Loucy (cell line): Measurements from ENCODE around the gene SPRYD3.

Source experiments
- H2AFZ ChIP-seq: fragments of 200-600 bp; sonication (generic); 2 replicates; pipeline ENCODE4 v1.6.0; 2016; ENCODE audit warnings: antibody characterized with exemption, mild to moderate bottlenecking, low read length, moderate library complexity
- H3F3A ChIP-seq: fragments of 200-600 bp; 2 replicates; pipeline ENCODE4 v1.6.0; 2016; ENCODE audit warnings: antibody characterized with exemption, low read depth, mild to moderate bottlenecking
- H3K27me3 ChIP-seq: fragments of 200-600 bp; sonication (generic); 2 replicates; pipeline ENCODE4 v1.6.1; 2014; ENCODE audit warnings: low read length, mild to moderate bottlenecking; ENCODE audit not compliant: insufficient read depth, poor library complexity, severe bottlenecking
- H3K36me3 ChIP-seq: fragments of 200-600 bp; sonication (generic); 2 replicates; pipeline ENCODE4 v1.6.1; 2016; ENCODE audit warnings: low read length; ENCODE audit not compliant: insufficient read depth
- H3K4me1 ChIP-seq: fragments of 200-600 bp; sonication (generic); 2 replicates; pipeline ENCODE4 v1.5.1; 2014; ENCODE audit warnings: low read length, mild to moderate bottlenecking; ENCODE audit not compliant: insufficient read depth, poor library complexity, severe bottlenecking
- H3K4me2 ChIP-seq: fragments of 200-600 bp; sonication (generic); 2 replicates; pipeline ENCODE4 v1.6.0; 2014; ENCODE audit warnings: antibody characterized with exemption, low read length, low read depth, mild to moderate bottlenecking; ENCODE audit not compliant: poor library complexity, severe bottlenecking
- H3K4me3 ChIP-seq: fragments of 200-600 bp; sonication (generic); 2 replicates; pipeline ENCODE4 v1.5.1; 2014; ENCODE audit warnings: low read length, mild to moderate bottlenecking, mixed read lengths; ENCODE audit not compliant: poor library complexity, severe bottlenecking
- H3K79me2 ChIP-seq: fragments of 200-600 bp; sonication (generic); 2 replicates; pipeline ENCODE4 v1.6.1; 2014; ENCODE audit warnings: low read length; ENCODE audit not compliant: insufficient read depth
- H3K9ac ChIP-seq: fragments of 200-600 bp; sonication (generic); 2 replicates; pipeline ENCODE4 v1.6.0; 2014; ENCODE audit warnings: mild to moderate bottlenecking, low read depth, low read length, moderate library complexity; ENCODE audit not compliant: poor library complexity, severe bottlenecking
- H3K9me2 ChIP-seq: fragments of 200-600 bp; sonication (generic); replicated peaks from 2 replicates; pipeline ENCODE4 v1.6.1; 2016; ENCODE audit warnings: low read depth, low read length, mixed read lengths
- H3K9me3 ChIP-seq: fragments of 200-600 bp; sonication (generic); 2 replicates; pipeline ENCODE4 v1.6.1; 2014; ENCODE audit warnings: mild to moderate bottlenecking, antibody characterized with exemption, low read length, low read depth; ENCODE audit not compliant: insufficient read depth
- H4K20me1 ChIP-seq: fragments of 200-600 bp; sonication (generic); 2 replicates; pipeline ENCODE4 v1.6.0; 2014; ENCODE audit warnings: antibody characterized with exemption, low read length, mild to moderate bottlenecking; ENCODE audit not compliant: insufficient read depth, poor library complexity, severe bottlenecking
- CTCF ChIP-seq: fragments of 200-600 bp; sonication (generic); conservative IDR thresholded peaks from 2 replicates; pipeline ENCODE4 v1.5.1; 2014; ENCODE audit warnings: mild to moderate bottlenecking, antibody characterized with exemption, low read length
- EZH2phosphoT487 ChIP-seq: fragments of 200-600 bp; IDR thresholded peaks from 2 replicates; pipeline ENCODE4 v1.6.1; 2018; ENCODE audit warnings: antibody characterized with exemption, mild to moderate bottlenecking, moderate library complexity, borderline replicate concordance

The SPRYD3 gene

GRCh38 chr12:53047221-53048032, 31.8 kb downstream of the SPRYD3 start:
- Histone ChIP-seq H3K9me2 (no peaks in the 10 kb centered on the region), H3K4me2 (peak overlapping the region; percentile 94), H3K79me2 (no peaks in the 10 kb centered on the region), H3K4me1 (peaks cover 5% of the 10 kb centered on the region), H3K27me3 (no peaks in the 10 kb centered on the region), H3K36me3 (peaks cover 7% of the 10 kb centered on the region; the same call in 1 of the 2 replicates), H4K20me1 (no peaks in the 10 kb centered on the region), H3F3A (peaks cover 6% of the 10 kb centered on the region; the same call in 1 of the 2 replicates), H3K4me3 (peak overlapping the region; percentile 97), H3K9ac (no peak overlapping the region), H3K9me3 (no peaks in the 10 kb centered on the region), H2AFZ (peak overlapping the region; percentile 99; the same call in 1 of the 2 replicates)
- TF ChIP-seq EZH2phosphoT487 (no peak), CTCF (no peak)

- Histone ChIP-seq H3K4me1 (peaks cover 5% of the 10 kb centered on the region), H3K36me3 (peaks cover 12% of the 10 kb centered on the region; the same call in 1 of the 2 replicates), H2AFZ (peak overlapping the region; percentile 99), H3K79me2 (no peaks in the 10 kb centered on the region), H3K4me3 (peak overlapping the region; percentile 97), H4K20me1 (no peaks in the 10 kb centered on the region), H3K27me3 (no peaks in the 10 kb centered on the region), H3K9me3 (no peaks in the 10 kb centered on the region), H3K4me2 (peak overlapping the region; percentile 94), H3K9me2 (no peaks in the 10 kb centered on the region), H3K9ac (peak overlapping the region; percentile 86), H3F3A (peaks cover 9% of the 10 kb centered on the region; the same call in 1 of the 2 replicates)
- TF ChIP-seq CTCF (no peak; the same call in 1 of the 2 replicates), EZH2phosphoT487 (no peak)
Measured at GRCh38 chr12:53046655-53047220, 32.5 kb downstream of the SPRYD3 start.

GRCh38 chr12:53045696-53046045, 33.5 kb downstream of the SPRYD3 start:
- Histone ChIP-seq H4K20me1 (no peaks in the 10 kb centered on the region), H2AFZ (no peak overlapping the region), H3K9me3 (no peaks in the 10 kb centered on the region), H3K4me3 (peak overlapping the region; percentile 97), H3K9ac (no peak overlapping the region), H3K27me3 (no peaks in the 10 kb centered on the region), H3K4me2 (no peak overlapping the region), H3K79me2 (no peaks in the 10 kb centered on the region), H3K36me3 (peaks cover 17% of the 10 kb centered on the region; the same call in 1 of the 2 replicates), H3K4me1 (peaks cover 5% of the 10 kb centered on the region), H3K9me2 (no peaks in the 10 kb centered on the region), H3F3A (peaks cover 9% of the 10 kb centered on the region; the same call in 1 of the 2 replicates)
- no peak for TF ChIP-seq EZH2phosphoT487
- no peak for TF ChIP-seq CTCF
